Right renal pelvis (tissue), 4 donors: ENCODE measurements around the gene CREB1. TPM values are rescaled to one million over a fixed set of nuclear protein-coding genes. Genes with fewer than 3 reads are reported as not detected.

Source experiments
- DNase-seq, 4 donors: peaks; one replicate each; pipeline ENCODE4 v3.0.0-alpha.2; 2013; ENCODE audit warnings: low read depth in 4 of 4, low spot score in 3 of 4, missing footprints in 1 of 4
- polyA plus RNA-seq, 4 donors: library from polyadenylated mRNA; unstranded; fragments of 120-200 nt; gene quantifications; one replicate each; pipeline ENCODE4 v1.2.1, GENCODE V29; 2013; ENCODE audit not compliant: insufficient read length in 4 of 4

CREB1 gene
- polyA plus RNA-seq, 4 donors: 60.7 to 74.9 (median 70.8) TPM

- DNase-seq: no peak
Observed at GRCh38 chr2:207502577-207503198, 27.1 kb upstream of the CREB1 start.

- no peak for DNase-seq
Observed at GRCh38 chr2:207503234-207503633, 26.5 kb upstream of the CREB1 start.

- DNase-seq: no peak
Observed at GRCh38 chr2:207504513-207505170, 25.1 kb upstream of the CREB1 start.

DNA sequence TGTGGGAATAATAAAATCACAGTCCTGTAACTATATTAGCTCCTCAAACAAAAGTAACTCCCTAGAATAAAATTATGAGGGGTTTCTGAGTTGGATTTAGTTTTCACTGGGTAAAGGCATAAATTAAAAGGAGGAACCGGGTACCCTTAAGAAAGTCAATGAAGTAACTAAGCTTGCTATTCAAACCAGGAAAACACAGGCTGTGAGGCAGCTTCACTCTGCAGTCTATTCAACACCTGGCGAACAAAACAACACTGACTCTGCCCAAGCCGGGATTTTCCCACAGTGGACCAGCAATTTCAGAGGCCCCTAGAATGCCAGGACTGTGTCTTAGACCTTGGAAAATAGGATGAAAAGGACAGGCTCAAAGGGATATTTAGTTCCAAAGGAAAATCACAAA lies 24.6 kb upstream of the CREB1 start:
- DNase-seq: no peak

GRCh38 chr2:207505728-207506127 lies 24.0 kb upstream of the CREB1 start:
- DNase-seq: no peak

DNA sequence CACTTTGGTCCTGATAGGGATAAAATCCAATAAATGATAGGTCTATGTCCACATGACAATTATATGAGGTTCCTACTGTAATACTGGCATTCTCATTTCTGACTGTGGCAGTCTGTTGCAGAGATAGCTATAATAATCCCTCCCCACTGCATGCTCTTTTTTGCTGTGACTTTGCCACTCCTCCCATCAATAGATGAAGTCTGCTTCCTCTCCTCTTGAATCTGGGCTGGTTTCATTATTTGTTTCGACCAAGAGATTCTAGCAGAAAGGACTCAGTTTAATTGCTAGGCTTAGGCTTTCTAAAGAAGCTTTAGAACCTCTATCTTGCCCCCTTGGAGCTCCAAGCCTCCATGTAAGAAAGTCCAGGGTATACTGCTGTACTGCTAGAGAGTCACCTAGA lies 23.3 kb upstream of the CREB1 start:
- no peak for DNase-seq

DNA sequence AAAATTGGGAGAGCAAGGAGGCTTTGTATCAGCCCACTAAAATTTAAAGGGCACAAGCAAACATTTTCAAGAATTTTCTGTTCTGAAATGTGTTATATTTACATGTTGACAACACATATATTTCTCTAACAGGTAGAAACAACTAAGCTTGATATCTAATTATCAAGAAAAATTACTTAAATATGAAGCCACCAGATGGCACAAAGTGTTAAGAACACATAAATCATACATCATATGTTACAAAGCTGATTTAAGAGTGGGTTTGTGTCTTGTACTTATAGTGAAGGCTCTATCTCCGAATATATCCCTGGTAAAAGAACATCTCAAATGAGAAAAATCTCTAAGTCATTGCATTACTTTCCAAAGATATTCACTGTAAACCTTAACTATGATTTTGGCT lies 19.6 kb upstream of the CREB1 start:
- DNase-seq: no peak

DNA sequence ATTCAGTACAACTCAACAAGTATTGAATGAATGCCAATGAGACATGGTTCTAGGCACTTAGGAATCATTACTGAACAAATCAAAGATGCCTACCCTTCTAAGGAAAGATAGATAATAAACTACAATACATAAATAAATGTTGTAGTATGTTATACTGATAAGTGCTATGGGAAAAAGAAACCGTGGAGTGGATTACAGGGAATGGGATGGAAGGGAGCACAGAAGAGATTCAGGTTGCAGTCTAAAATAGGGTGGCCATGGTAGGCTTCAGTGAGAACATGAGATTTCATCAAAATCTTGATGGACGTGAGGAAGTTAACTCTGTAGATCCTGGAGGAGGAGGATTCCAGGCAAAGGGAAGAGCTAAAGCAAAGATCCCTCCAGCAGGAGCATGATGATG lies 17.9 kb upstream of the CREB1 start:
- DNase-seq: no peak

DNA sequence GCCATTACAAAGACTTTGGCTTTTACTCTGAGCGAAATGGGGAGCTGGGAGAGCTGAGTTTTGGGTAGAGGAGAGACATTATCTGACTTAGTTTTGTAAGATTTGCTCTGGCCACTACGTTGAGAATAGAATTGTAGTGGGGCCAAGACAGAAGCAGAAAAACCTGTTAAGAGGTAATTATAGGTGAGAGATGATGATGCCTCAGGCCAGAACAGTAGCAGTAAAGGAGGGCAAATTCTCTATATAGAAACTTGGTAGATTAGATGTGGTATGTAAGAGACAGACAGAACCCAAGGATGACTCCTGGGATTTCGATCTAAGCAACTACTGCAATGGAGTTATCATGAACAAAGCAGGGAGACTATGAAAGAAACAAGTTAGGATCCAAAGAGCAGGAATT lies 17.4 kb upstream of the CREB1 start:
- DNase-seq: no peak

GRCh38 chr2:207513551-207514257 lies 16.1 kb upstream of the CREB1 start:
- DNase-seq: no peak

DNA sequence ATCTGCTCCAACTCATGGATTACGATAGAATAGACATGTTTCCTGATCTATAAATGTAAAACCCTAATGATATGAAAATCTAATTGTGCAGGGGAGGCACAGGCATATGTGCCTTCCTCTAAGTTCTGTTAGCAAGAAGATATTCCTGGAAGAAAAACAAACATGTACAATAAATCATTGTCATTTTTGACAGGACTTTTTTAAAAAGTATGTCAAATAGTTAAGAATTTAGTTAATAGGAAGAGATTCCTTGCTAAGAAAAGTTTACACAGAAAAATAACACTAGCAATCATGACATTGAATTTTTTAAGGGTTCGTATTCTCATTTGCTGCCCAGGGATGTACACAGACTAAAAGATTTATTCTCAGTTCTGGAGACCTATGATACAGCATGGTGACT lies 15.3 kb upstream of the CREB1 start:
- no peak for DNase-seq

GRCh38 chr2:207515671-207516070 lies 14.1 kb upstream of the CREB1 start:
- no peak for DNase-seq

DNA sequence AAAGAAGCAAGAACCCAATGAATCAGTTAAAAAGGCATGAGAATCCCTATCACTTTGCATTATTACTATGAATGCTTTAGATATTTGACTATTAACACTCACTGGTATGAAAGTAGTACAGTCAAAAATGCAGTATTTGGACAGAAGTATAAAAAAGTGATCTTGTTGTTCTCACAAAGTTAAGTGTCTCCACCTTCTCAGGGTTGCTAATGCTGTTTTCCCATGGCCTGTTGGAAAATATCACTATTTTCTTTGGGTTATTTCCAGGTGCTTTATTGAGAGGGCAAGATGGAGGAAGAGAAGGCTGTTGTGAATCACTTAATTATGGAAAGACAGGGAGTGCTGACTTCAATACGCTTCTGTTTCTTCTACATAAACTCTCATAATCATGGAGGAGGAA lies 13.6 kb upstream of the CREB1 start:
- no peak for DNase-seq

DNA sequence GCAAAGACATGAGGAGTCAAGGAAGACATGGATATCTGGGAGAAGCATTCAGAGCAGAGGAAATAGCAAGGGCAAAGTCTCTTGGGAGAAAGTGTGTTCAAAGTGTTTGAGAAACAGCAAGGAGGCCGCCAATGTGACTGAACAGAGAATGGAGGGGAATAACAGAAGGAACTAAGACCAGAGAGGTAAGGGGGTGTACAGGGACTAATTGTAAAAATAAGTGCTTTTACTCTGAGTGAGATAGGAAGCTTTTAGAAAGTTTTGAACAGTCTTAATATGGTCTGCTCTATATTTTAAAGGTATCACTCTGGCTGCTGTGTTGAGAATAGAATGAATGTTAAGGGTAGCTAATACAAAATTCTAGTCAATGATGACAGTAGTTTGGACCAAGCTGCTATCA lies 6.8 kb upstream of the CREB1 start:
- no peak for DNase-seq

GRCh38 chr2:207525296-207525695 lies 4.5 kb upstream of the CREB1 start:
- DNase-seq: no peak

DNA sequence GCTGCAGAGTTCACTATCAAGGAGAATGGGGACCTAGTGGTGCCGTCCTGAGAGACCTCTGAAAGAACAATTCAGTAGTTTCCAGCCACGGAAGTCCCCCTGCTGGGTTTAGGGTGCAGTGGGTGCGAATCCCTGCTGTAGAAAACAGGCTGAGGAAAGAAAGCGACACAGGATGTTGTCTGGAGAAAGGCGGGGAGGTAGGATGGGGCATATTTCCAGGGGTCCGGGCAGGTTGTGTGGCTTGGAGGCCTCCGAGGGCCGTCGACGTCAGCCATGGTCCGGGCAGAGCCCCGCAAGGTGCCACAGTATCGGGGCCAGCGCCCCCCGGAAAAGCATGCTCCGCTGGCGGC lies 807 bp upstream of the CREB1 start:
- DNase-seq: no peak

- DNase-seq: peak in 3 of 4 donors; percentile 33 to 44 (median 38)
Observed at GRCh38 chr2:207530160-207531031, 634 bp downstream of the CREB1 start.

GRCh38 chr2:207531032-207531952 lies 1.5 kb downstream of the CREB1 start:
- DNase-seq: peak in 1 of 4 donors; percentile 7

DNA sequence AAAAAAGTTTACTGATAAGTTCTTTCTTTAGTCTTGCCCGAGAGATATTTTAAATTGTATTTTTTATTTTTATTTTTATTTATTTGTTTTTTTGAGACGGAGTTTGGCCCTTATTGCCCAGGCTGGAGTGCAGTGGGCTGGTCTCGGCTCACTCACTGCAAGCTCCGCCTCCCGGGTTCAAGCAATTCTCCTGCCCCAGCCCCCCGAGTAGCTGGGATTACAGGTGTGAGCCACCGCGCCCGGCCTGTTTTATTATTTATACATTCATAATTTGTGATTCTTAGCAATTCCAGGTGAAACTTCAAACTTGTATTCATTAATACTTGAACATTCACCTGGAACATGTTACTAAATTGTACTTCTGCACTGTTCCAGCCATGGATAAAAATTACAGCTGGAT lies 2.9 kb downstream of the CREB1 start:
- no peak for DNase-seq

DNA sequence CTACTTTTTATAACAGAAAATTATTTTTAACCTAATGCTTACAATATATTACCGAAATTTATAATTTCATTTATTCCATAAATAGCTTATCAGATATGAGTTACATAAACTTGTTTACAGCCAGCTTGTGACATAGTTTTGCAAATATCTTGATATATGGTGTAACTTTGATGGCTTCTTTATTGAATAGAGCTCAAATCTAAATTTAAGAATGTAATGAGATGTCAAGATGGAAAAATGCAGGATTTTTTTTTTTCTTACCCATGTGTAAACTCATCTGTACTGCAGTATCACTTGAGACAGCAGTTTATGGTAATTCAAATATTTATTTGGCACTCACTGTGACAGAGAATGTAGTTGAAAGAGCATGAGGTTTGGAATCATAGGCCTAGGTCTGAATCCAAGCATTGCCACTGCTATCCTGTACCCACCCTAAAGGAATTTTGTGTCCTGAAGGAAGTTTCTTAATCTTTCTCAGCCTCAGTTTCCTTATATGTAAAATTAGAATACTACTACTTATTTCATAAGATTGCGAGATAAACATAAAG lies 3.8 kb downstream of the CREB1 start:
- DNase-seq: no peak
